ENCODE measurements around the gene BMPER.

BMPER gene

DNA sequence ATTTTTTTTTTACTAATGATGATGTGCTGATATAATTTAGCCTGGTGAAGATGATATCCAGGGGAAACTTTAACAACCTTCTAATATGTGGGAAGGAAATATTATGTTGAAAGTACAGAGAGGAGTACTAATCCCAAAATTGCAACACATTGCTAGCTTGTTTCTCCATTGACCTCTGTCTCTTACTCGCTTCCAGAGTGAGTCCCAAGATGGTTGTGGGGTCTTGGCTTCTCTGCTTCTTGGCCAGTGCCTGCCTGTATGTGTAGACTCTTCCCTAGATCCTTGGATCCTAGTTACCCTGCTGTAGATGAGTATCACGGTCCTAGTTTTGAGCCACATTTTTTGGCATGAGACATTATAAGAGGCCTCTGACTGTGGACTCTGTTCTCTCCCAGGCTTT is 17.5 kb downstream of the BMPER start:
- no peak for DNase-seq (ENCODE audit: low read depth, low spot score)

DNA sequence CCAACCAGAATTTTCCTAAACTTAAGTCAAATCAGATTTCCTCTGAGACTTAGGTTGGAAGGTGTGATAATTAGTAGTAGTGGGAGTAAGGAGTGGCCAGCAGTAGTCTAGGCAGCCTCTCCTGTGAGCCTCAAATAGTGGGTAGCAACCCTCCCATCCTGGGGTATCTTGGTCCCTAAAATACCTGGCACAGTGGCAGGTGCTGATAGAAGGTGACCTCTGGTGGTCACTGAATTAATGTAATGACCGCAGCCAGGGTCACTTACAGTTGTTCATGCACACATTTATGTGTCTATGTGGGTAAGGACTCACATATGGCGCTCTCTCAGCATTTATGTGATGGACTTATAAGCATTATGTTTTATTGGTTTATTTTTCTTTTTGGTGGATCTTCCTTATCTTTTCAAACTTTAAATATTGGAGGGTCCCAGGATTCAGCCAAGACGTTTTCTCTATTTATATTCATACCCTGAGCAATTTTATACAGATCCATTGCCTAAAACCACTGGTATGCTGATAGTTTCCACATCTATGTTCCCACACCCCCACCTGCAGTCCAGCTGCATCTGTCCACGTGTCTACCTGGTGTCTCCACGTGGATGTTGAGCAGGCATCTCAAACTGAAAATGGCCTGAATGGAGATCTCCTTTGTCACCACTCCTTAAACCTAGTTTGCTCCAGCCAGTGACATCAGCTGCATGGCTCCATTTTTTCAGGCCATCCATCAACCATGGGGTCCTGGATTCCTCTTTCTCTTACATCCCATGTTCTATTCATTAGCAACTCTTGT is 18.3 kb downstream of the BMPER start:
- no peak for DNase-seq (ENCODE audit: low read depth, low spot score)

DNA sequence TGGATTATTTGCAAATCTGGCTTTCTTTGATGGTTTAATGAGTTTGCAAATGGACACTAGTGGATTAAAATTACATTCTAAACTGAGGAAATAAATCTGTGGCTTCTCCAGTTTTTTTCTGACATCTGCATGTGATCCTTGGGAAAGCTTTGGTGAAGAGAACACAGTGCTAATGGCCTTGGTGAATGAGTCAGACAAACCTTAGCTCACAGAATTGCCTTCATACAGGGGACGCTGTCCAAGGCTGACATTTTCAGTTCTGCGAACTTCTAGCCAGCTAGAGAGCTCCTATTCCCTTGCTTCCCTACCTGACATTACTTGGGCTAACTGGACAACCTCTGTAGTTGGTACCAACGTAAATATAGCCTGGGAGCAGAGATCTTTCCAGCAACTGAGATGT is 21.2 kb downstream of the BMPER start:
- DNase-seq (ENCODE audit: low read depth, low spot score): no peak

DNA sequence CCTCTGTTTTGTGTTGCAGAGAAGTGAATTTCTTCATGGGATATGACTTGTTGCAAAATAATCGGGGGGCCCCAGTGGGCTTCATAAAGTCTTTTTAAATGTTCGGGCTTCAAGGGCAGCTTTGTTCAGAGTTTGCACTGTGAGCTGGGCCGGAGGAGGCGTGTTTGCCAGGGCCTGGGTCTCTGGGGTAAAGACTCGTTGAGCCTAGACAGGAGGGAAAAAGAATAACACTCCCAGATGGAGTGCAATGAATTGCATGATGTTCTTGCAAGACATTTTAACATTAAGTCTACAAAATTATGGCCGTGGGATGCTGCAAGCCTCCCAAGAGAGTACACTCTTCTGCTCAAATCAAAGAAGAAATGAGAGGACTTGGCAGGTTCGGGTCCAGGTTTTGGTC is 23.6 kb downstream of the BMPER start:
- no peak for DNase-seq (ENCODE audit: low read depth, low spot score)

DNA sequence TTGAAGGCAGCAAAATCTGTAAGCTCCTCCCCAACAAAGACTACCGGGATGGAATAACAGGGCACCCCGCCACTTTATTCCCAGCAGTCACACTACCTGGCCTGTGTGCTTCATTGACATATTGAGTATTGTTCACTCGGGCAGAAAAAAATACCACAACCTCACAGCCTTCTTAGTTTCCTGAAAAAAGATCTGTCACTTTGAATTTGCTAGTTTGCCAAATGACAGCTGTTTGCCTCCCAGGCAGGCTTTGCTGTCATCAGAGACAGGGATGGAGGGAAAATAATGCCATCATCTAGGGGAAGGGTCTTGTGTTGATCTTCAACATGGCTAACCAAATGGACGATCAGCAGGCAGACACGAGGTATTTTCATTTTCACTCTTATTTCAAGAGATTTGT is 26.9 kb downstream of the BMPER start:
- DNase-seq (ENCODE audit: low read depth, low spot score): no peak

DNA sequence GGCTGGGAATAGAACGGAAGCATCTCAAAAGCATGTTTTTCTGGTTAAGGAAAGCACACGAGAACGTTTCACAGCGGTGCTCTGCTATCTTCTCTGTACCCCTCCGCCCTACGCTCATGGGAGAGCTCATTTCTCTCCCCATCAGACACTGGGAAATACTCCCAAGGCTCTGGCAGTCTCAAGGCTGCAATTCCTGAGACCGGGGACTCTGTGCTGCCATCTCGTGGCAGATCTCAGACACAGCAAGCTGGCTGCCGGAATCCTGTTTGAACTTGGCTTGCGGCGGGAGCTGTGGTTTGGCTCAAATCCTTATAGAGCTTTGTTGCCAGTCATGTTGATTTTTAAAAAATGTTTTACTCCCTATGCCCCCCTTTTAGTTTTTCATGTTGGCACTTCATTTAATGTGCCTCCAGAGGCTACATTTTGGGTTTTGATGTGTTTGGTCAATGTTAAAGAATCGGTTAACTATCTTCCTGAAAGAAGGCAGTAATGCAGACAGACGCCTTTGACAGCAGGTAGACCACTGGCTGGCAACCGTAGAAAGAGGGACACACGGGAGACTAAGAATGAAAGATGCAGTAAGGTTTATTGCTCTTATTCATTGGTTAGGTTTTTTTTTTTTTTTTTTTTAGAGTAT is 27.6 kb downstream of the BMPER start:
- peak; percentile 76 for DNase-seq (ENCODE audit: low read depth, low spot score)

DNA sequence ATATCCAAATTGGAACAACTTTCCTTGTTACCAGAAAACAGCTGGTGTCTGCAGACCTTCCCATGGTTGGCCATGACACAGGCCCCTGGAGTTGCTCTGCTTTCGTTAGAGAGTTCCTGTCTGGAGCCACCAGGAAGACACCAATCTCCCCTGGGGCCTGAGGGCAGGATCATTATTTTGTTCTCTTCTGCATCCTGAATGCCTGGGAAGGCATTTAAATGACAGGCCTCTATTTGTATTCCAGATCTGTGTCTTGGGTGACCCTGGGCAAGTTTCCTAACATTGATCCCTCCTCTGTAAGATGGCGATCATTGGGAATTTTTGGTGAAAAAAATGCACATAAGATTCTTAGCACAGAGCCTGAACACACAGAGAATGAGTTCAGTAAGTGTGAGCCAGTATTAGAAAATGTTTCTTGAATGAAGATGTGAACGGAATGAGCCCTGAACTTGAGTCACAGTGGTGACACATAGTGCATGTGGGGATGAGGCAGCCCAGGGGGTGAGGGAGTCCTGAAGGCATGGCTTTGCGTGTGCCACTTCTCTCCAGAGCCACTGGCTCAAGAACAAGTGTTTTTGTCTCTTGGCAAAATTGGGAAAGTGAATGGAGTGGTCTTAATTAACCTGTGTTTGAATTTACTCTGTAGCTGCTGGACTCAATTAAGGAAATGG is 28.4 kb downstream of the BMPER start:
- no peak for DNase-seq (ENCODE audit: low read depth, low spot score)

DNA sequence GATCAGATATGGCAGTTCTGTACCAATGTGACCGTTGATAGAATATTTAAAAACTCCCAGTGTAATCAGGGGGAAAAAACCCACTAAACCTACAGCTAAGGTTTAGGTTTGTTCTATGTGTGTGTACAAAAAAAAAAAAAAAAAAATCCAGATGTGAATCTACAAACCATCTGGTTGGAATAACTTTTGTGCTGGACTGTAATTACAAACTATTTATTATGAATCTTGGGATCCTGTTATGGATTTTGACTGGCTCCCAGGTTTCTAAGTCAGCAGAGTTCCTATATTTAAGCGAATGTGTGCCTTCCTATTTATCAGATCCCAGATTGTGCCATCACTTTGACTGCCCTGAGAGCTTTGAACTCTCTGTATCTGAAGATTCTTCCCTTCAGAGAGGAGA is 29.1 kb downstream of the BMPER start:
- DNase-seq (ENCODE audit: low read depth, low spot score): no peak

DNA sequence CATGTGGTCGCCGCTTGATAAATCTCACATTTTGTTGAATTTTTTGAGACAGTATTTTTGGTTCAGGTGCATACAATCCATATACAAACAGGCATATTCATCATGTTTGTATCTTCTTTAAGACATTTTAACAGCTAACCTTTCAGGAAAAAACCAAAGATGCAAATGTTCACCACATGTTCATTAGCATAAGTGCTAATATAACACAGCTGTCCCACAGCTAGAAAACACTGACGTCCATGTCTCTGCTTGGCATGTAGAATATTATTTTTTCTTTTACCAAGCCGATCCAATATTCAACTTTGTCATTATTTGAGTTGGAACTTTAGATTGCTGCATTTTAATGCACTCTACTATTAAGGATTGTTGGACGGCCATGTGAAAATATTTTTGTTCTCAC is 31.2 kb downstream of the BMPER start:
- no peak for DNase-seq (ENCODE audit: low read depth, low spot score)

DNA sequence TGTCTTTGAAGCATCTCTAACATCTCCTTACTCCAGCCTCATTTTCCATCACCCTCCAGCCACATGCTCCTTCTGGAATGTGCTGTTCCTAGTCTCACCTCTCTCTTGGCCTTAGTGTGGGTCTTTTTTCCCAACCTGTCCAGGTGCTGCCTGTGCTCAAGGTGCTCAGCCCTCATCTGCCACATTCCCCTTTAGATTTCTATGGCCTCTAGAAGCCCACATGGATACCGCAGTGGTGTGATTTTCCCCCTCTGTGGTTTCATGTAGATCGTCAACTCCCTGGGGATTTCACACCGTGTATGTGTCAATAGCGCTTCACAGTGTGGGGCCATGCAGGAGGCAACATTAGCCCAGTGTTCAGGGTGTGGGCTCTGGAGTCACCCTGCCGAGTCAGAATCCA is 32.5 kb downstream of the BMPER start:
- DNase-seq (ENCODE audit: low read depth, low spot score): no peak

DNA sequence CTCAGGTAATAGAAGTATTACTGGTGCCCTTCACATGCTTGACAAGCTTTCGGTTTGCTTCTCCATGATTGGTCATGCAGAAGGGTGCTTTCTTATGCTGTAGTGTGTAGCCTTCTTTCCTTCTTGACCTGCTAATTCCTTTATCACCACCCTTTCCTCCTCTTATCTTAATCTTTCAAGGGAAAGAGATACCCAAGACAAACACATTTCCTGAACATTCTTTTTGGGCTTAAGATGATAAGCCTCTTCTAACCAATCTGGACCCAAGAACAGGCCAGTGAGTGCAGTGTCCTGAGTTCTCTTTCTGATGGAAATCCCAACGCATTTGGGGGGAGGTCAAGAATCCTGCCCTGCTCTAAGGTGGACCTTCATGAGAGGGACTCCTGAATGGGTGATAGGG is 33.8 kb downstream of the BMPER start:
- no peak for DNase-seq (ENCODE audit: low read depth, low spot score)

DNA sequence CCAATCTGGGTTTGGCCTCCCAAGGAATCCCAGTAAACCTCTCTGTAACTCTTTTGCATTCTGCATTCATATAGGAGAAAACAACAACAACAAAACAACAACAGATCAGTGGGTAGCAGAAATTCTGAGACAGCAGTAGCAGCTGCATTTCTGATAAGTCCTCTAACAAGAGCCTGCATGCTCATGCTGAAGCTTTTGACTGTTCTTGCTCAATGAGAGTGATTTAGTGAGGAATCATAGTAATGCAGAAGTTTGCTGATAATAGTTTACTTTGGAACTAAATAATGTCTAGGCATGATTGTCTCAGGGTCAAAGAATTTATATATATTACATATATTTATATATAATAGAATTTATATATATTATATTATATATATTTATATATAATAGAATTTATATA is 35.2 kb downstream of the BMPER start:
- DNase-seq (ENCODE audit: low read depth, low spot score): no peak

DNA sequence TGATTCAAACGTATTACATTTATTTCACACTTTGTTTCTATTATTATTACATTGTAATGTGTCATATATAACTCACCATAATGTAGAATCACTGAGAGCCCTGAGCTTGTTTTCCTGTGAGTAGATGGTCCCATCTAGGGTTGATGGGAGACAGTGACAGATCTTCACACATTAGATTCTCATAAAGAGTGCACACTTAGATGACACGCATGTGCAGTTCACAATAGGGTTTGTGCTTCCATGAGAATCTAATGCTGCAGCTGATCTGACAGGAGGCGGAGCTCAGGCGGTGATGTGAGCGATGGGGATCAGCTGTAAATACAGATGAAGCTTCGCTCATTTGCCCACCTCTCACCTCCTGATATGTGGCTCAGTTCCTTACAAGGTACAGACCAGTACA is 36.1 kb downstream of the BMPER start:
- DNase-seq (ENCODE audit: low read depth, low spot score): no peak

DNA sequence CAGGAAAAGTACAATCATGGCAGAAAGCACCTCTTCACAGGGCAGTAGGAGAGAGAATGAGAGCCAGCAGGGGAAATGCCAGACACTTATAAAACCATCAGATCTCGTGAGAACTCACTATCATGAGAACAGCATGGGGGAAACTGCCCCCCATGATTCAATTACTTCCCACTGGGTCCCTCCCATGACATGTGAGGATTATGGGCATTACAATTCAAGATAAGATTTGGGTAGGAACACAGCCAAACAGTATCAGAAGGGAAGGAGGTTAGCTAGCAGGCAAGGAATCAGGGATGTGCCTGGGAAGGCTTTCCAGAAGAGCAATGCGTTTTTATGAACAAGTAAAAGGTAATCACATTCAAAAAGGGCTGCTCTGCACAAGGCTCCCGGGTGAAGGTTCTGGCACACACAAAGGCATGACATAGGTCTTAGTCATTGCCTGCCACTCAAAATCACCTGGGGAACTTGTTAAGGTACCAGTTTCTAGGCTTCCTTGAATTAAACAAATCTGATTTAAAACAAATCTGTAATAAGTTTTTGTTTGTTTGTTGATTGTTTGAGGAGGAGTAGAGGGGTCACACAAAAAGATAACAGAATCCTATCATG is 40.9 kb downstream of the BMPER start:
- no peak for DNase-seq (ENCODE audit: low read depth, low spot score)

DNA sequence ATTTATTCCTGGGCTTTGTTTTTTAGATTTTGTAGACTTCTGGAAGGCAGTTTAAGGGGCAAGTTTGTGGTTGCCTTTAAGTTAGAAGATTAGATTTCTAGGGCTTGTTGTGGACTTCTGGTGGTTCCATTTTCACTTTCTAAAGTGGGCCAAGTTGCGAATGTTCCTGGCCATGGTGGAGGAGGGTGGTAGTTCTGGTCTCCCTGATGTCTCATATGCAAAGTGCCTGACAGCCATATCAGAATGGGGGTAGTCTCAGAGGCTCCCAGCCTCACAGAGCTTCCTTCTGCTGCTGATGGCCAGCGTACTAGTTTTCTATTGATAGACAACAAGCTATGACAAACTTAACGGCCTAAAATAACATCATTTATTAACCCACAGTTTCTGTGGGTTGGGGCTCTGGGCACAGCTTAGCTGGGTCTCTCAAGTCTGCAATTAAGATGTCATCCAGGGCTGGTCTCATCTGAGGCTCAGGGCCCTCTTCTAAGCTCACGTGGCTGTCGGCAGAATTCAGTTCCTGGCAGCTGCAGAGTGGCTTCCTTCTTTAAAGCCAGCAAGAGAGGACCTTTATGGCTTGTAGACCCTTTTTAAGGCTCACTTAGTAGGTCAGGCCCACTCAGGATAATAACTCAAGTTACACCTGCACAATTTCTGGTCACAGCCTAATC is 44.8 kb downstream of the BMPER start:
- no peak for DNase-seq (ENCODE audit: low read depth, low spot score)

DNA sequence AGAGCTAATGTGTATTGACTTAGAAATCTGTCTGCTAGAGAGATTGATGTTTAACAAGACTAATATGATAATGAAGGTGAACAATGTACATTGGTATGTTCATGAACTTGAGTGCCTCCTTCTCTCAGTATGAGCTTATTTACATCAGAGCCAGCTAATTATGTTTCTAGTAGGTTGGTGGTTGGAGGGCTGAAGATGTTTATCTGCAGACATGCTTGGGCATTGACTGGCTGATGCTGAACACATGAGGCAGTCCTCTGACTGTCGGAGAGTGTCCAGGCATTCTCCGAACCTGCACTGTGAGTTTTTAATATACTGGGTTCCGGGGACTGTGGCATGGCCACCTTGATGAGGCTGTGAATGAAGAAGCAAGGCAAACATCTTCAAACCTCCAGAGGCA is 47.5 kb downstream of the BMPER start:
- DNase-seq (ENCODE audit: low read depth, low spot score): no peak

DNA sequence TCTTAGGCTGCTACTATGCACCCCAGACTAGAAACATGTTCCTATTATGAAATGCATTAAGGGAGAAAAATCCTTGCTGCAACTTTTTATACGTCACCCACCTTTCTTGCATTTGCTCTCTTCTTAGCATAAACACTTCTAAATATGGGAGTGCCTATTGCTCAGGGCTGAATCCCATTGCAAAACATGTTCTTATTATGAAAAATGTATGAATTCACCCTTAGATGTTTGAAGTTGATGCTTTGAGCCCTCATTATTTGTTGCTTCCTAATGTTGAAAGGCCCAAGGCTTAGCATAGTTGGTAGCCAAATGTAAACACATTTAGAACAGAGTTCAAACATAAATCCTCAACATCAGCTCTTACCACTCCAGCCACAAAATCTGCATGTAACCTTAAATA is 52.8 kb downstream of the BMPER start:
- DNase-seq (ENCODE audit: low read depth, low spot score): no peak

DNA sequence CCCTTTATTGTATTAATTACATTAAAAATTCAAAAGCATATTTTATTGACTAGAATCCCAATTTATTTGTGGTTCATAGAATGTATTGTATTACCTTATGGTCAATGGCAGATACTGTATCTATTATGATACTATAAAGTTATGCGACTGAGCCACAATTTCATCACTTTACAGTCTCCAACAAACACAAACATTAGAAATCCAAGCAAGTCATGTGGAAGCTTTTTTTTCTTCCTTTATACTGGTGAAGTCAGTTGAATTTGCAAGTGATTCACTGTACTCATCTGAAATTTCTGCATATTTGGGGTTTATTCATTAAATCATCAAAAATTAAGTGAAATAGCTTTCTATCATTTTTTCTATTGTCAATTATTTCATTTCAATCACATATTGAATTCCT is 54.3 kb downstream of the BMPER start:
- no peak for DNase-seq (ENCODE audit: low read depth, low spot score)

DNA sequence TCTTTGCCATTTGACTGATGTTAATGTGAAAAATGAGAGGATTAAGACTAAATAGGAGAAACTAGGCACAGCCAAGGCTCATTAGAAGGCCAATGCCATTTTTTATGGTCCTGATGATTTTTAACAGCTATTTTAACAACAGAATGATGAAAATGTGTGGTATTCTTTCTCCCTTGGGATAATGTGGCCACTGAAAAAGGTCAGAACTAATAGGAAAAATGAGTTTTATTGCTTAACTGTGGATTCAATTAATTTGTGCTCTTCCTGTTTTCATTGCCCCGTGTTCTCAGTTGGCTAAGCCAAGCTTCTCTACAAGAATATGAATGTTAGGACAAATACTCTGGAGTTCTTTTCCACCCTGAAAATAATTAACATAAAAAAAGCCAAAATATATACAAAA is 56.6 kb downstream of the BMPER start:
- DNase-seq (ENCODE audit: low read depth, low spot score): no peak

DNA sequence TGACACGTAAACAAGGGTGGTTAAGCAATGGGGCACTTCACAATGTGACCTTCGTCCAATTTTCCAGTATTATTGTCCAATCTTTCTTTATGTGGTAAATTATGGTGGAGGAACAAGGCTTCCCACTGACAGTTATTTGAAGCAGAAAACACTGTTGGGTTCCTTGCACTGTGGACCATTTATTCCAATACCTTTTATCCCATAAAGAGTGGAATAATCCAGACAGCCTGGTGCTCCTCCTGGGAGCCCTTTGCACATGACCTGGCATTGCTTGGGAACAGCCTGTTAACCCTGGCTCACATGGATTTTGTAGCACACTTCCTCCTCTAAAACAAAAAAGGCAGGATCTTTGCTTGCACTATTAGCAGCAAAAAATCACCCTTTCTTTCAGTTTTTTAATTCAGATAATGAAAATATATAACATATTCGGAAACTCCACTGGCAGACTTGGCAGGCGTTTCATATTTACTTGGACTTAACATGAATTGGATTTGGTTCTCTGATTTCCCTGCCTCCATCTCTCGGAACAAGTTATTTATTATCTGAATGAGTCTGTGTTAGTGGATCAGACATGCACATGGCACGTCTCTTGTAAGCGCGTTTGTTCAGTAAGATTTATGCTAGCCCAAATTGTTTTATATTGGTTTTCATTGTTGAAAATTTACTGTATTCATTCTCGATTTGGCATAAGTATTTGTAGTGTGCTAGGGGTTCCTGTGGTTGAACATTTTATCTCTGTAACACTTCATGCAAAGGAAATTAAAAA is 59.3 kb downstream of the BMPER start:
- DNase-seq (ENCODE audit: low read depth, low spot score): no peak

DNA sequence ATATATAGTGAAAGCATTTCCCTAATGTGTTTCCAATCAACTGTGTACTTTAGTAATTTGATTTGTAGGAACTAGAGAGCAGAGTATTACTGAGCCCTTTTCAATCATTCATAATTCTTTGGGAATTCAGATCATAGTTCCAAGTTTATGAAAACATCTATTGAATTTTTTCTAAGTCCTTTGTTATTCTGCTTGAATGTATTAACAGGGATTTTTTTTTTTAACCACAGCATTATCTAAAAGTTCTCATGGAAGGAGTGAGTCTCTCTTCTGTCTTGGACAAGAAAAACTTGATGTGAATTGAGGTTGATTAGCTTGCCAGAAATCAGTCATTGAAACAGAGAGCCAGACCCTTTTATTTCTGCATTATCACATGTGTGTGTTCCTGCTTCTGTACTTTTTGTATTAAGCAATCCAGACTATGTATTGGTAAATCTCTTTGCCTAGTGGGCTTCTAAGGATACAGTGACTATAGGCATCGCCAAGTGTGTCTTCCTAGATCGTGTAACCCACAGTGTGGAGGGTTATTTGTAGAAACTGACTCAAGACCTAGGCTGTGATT is 59.9 kb downstream of the BMPER start:
- DNase-seq (ENCODE audit: low read depth, low spot score): no peak
